ENCODE results near the gene ANXA2R.

GRCh38 chr5:43065948-43066798 is 26.1 kb upstream of the ANXA2R start:
- TF ChIP-seq CTCF (IDR thresholded peaks at IDR 0.05) = no peak
- TF ChIP-seq TCF7L2 (IDR thresholded peaks at IDR 0.05; ENCODE audit: low read depth, low read length) = no peak
- no peak for TF ChIP-seq POLR2AphosphoS5 (IDR thresholded peaks at IDR 0.05; ENCODE audit: low read depth, low read length)
- no peak for TF ChIP-seq SIN3A (IDR thresholded peaks at IDR 0.05; ENCODE audit: borderline replicate concordance, insufficient read depth, low read depth, low read length)

All from Panc1 (cell line).